Keratinocyte (primary cell): ENCODE data around the gene C3orf70. TPM values are rescaled to one million over a fixed set of nuclear protein-coding genes. Genes with fewer than 3 reads are reported as not detected.

Source experiments
- DNase-seq: peaks from one replicate; pipeline ENCODE4 v3.0.0-alpha.2; 2011; ENCODE audit warnings: low read depth, missing footprints, low spot score
- FAIRE-seq: peaks from 2 replicates; lab custom pipeline; 2011; peaks lifted over from hg19 to GRCh38; lab: Jason Lieb, UNC
- H2AFZ ChIP-seq: 2 replicates; pipeline ENCODE4 v1.6.0; 2012; ENCODE audit warnings: low read length, control low read depth, inconsistent platforms; ENCODE audit not compliant: control insufficient read depth
- H3K27ac ChIP-seq: 2 replicates; pipeline ENCODE4 v1.5.1; 2011; ENCODE audit warnings: low read length; ENCODE audit not compliant: control insufficient read depth, insufficient read depth
- H3K27me3 ChIP-seq: 3 replicates; pipeline ENCODE4 v1.6.0; 2011; ENCODE audit warnings: low read length; ENCODE audit not compliant: control insufficient read depth, insufficient read depth; ENCODE audit errors: extremely low read depth
- H3K36me3 ChIP-seq, 2 experiments: 2 replicates in 1 of 2; 3 replicates in 1 of 2; pipeline ENCODE4 v1.5.1; 2011; ENCODE audit warnings: low read length in 2 of 2, mild to moderate bottlenecking in 1 of 2; ENCODE audit not compliant: control insufficient read depth in 2 of 2, insufficient read depth in 2 of 2; ENCODE audit errors: extremely low read depth in 1 of 2
- H3K4me1 ChIP-seq: 3 replicates; pipeline ENCODE4 v1.5.1; 2011; ENCODE audit warnings: low read length; ENCODE audit not compliant: control insufficient read depth, insufficient read depth; ENCODE audit errors: extremely low read depth
- H3K4me2 ChIP-seq: 3 replicates; pipeline ENCODE4 v1.6.0; 2011; ENCODE audit warnings: low read depth, low read length; ENCODE audit not compliant: control insufficient read depth, insufficient read depth; ENCODE audit errors: extremely low read depth
- H3K4me3 ChIP-seq, 3 experiments: fragments of 200-600 bp in 1 of 3; sonication (generic) in 1 of 3; 2 replicates in 2 of 3; 3 replicates in 1 of 3; pipeline ENCODE4 v1.5.1; 2011 to 2016; ENCODE audit warnings: low read length in 3 of 3, mild to moderate bottlenecking in 3 of 3, control low read depth in 2 of 3, inconsistent platforms in 1 of 3, low read depth in 1 of 3, mixed read lengths in 1 of 3, mixed run types in 1 of 3, moderate library complexity in 1 of 3; ENCODE audit not compliant: control insufficient read depth in 2 of 3, insufficient read depth in 2 of 3; ENCODE audit errors: extremely low read depth in 1 of 3
- H3K79me2 ChIP-seq: 2 replicates; pipeline ENCODE4 v1.6.0; 2012; ENCODE audit warnings: low read length; ENCODE audit not compliant: control insufficient read depth, insufficient read depth
- H3K9ac ChIP-seq: 3 replicates; pipeline ENCODE4 v1.6.0; 2011; ENCODE audit warnings: low read length; ENCODE audit not compliant: control insufficient read depth, insufficient read depth; ENCODE audit errors: extremely low read depth
- H3K9me1 ChIP-seq: 3 replicates; pipeline ENCODE4 v1.6.0; 2011; ENCODE audit warnings: low read length; ENCODE audit not compliant: control insufficient read depth, insufficient read depth; ENCODE audit errors: extremely low read depth
- H3K9me3 ChIP-seq: 2 replicates; pipeline ENCODE4 v1.5.1; 2012; ENCODE audit warnings: low read depth, low read length; ENCODE audit not compliant: control insufficient read depth
- H4K20me1 ChIP-seq: 3 replicates; pipeline ENCODE4 v1.6.0; 2011; ENCODE audit warnings: low read length; ENCODE audit not compliant: control insufficient read depth, insufficient read depth; ENCODE audit errors: extremely low read depth
- CTCF ChIP-seq, 3 experiments: IDR thresholded peaks in 1 of 3; conservative IDR thresholded peaks in 1 of 3; optimal IDR thresholded peaks in 1 of 3; 2 replicates in 2 of 3; 3 replicates in 1 of 3; pipeline versions ENCODE3 to v1.5.1; 2011; ENCODE audit warnings: low read length in 3 of 3, mild to moderate bottlenecking in 3 of 3, moderate library complexity in 2 of 3, control low read depth in 1 of 3, inconsistent platforms in 1 of 3; ENCODE audit not compliant: insufficient read depth in 2 of 3; ENCODE audit errors: extremely low read depth in 1 of 3
- EZH2 ChIP-seq: IDR thresholded peaks from one replicate; pipeline ENCODE4 v1.6.1; 2012; ENCODE audit warnings: inconsistent platforms, mild to moderate bottlenecking, low read length, moderate library complexity
- dilution Hi-C: fragments of 300-500 bp; cut with MboI; formaldehyde crosslinking; loops from one replicate; pipeline ENCODE4 v1.7.0; 2020; ENCODE audit warnings: low sequenced_read_pairs; ENCODE audit not compliant: extremely low pct_ligation_motif_present
- polyA plus RNA-seq, 5 experiments: library from polyadenylated mRNA; depleted of rRNA in 3 of 5; stranded (reverse) in 3 of 5; stranded (forward) in 1 of 5; unstranded in 1 of 5; fragments of >200 nt; gene quantifications; 1 replicate in 1 of 5; 2 replicates in 3 of 5; 3 replicates in 1 of 5; pipeline versions ENCODE4 v1.2.1 to v1.2.3, GENCODE V29; 2011 to 2012; ENCODE audit warnings: missing spikeins in 2 of 5, low read depth in 1 of 5, low replicate concordance in 1 of 5

Gene C3orf70
- polyA plus RNA-seq, 1 donor (not counting 4 experiments of a cell fraction or from before 2014, with no cell fraction given) = not detected

DNA sequence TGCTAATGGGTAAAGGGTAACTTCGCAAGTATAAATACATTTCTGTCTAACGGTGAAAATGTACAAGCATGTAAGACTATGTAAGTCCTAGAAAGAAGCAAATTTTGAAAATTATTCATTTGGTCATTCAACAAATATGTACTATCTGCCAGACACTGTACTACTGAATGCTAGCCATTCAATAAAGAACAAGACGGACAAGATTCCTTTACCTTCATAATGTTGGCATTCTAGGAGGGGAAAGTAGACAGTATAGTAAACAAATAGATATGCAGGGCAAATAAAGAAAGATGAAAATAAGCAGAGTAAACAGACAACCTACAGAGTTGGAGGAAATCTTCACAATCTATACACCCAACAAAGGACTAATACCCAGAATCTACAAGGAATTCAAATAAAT, 32.7 kb downstream of the C3orf70 start:
- TF ChIP-seq EZH2 = no peak
- TF ChIP-seq CTCF (optimal IDR thresholded peaks at IDR 0.05 in 1 of 3, IDR thresholded peaks at IDR 0.05 in 1 of 3, conservative IDR thresholded peaks at IDR 0.05 in 1 of 3; ENCODE audit: extremely low read depth in 1 of 3, insufficient read depth in 2 of 3, low read length in 3 of 3) = no peak
- DNase-seq = no peak

DNA sequence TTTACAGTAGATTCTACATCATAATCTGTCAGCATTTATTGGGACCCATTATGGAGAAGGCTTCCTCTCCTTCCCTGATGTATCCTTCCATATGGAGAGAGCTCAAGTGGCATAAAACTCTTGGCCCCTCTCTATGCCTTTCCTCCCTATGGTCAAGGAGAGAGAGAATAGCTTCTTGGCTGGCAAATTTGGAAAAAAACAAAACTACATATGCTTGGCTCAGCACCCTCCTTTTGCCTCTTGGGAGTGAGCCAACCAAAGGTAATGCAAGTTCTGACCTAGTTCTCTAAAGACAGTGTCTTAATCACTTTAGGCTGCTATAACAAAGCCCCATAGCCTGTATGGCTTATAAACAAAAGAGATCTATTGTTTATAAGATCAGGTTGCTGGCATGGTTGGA, 37.5 kb downstream of the C3orf70 start:
- H3K27me3 ChIP-seq = no peaks in the 10 kb centered on the region
- dilution Hi-C loops = no loop called here

More for the DNA sequence above, 32.7 kb downstream of the C3orf70 start:
- no peaks in the 10 kb centered on the region for H3K4me1 ChIP-seq
- H3K27ac ChIP-seq = no peak overlapping the region
- no peaks in the 10 kb centered on the region for H3K9me1 ChIP-seq
- H3K27me3 ChIP-seq = no peaks in the 10 kb centered on the region
- H3K79me2 ChIP-seq = no peaks in the 10 kb centered on the region
- H3K36me3 ChIP-seq = no peaks in the 10 kb centered on the region
- no peaks in the 10 kb centered on the region for H4K20me1 ChIP-seq
- H3K4me3 ChIP-seq = no peak overlapping the region
- dilution Hi-C loops = no loop called here
- no peak for FAIRE-seq
- H3K9me3 ChIP-seq = no peaks in the 10 kb centered on the region
- H3K4me2 ChIP-seq = no peak overlapping the region
- H3K9ac ChIP-seq = no peak overlapping the region
- H2AFZ ChIP-seq = no peak overlapping the region

More for the DNA sequence above, 37.5 kb downstream of the C3orf70 start:
- H3K9ac ChIP-seq = no peak overlapping the region
- no peaks in the 10 kb centered on the region for H3K79me2 ChIP-seq
- no peak overlapping the region for H3K27ac ChIP-seq
- no peak for TF ChIP-seq EZH2
- TF ChIP-seq CTCF (optimal IDR thresholded peaks at IDR 0.05 in 1 of 3, IDR thresholded peaks at IDR 0.05 in 1 of 3, conservative IDR thresholded peaks at IDR 0.05 in 1 of 3; ENCODE audit: extremely low read depth in 1 of 3, insufficient read depth in 2 of 3, low read length in 3 of 3) = no peak
- no peaks in the 10 kb centered on the region for H4K20me1 ChIP-seq
- no peaks in the 10 kb centered on the region for H3K9me1 ChIP-seq
- H3K4me2 ChIP-seq = no peak overlapping the region
- no peaks in the 10 kb centered on the region for H3K36me3 ChIP-seq
- H3K4me3 ChIP-seq = no peak overlapping the region
- no peaks in the 10 kb centered on the region for H3K4me1 ChIP-seq
- no peak for FAIRE-seq
- no peaks in the 10 kb centered on the region for H3K9me3 ChIP-seq
- no peak for DNase-seq
- no peak overlapping the region for H2AFZ ChIP-seq
